IPS DF 6.9 (cell line): Measurements from ENCODE around the gene PPIL1.

ENCODE experiments used
- DNase-seq: peaks from one replicate; pipeline ENCODE4 v3.0.0-alpha.2; 2013; ENCODE audit warnings: low read depth, low spot score
- H3K27ac ChIP-seq: one replicate; pipeline ENCODE4 v1.5.1; 2013; ENCODE audit warnings: low read length, control low read depth
- H3K27me3 ChIP-seq: 2 replicates; pipeline ENCODE4 v1.6.1; 2013; ENCODE audit warnings: mild to moderate bottlenecking, low read length; ENCODE audit not compliant: control insufficient read depth, insufficient read depth
- H3K36me3 ChIP-seq: 2 replicates; pipeline ENCODE4 v1.6.1; 2013; ENCODE audit warnings: low read length; ENCODE audit not compliant: control insufficient read depth, insufficient read depth
- H3K4me1 ChIP-seq: 2 replicates; pipeline ENCODE4 v1.6.1; 2013; ENCODE audit warnings: low read length; ENCODE audit not compliant: control insufficient read depth, insufficient read depth
- H3K4me3 ChIP-seq: 2 replicates; pipeline ENCODE4 v1.5.1; 2013; ENCODE audit warnings: mild to moderate bottlenecking, low read length
- H3K9me3 ChIP-seq: 2 replicates; pipeline ENCODE4 v1.6.1; 2013; ENCODE audit warnings: low read length, inconsistent platforms; ENCODE audit not compliant: control insufficient read depth, insufficient read depth
- WGBS: extraction: QIAGEN DNeasy Blood & Tissue Kit; methylation state at CpG from one replicate; pipeline ENCODE4 v1.1.7; 2013; ENCODE audit warnings: mixed read lengths, missing lambda C conversion rate; ENCODE audit not compliant: insufficient read length, insufficient coverage; 5-methylcytosine and 5-hydroxymethylcytosine counted together

Gene PPIL1

DNA sequence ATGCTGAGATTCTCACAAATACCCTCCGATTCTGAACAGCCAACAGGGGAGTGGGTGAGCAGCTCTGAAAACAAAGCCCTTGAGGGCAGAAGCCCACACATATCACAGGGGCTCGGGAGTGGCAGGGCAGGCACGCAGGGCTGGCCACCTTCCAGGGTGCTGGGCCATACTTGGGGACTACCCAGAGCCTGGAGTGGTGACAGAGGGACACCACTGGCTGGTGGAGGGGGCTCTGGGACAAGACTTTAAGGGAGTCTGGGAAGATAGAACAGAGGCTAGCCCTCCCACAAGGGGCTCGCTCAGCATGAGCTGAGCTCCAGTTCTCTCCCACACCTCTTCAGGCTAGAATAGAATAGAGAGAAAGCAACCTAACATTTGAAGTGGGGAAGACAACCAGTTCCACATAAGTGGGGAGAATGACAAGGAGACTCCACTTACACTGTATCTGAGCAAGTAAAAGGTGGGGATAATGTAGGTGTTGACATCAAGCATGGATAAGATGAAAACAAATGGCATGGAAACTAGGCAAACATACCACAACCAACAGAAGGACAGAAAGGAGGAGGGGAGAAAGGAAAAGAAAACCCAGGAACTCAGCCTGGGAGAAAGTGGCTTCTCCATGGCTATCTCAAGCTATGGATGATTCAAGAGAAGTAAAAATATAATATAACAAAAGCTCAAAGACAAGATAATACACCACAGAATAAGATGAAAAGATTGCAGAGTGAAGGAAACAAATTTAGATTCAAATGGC lies 7.0 kb downstream of the PPIL1 start:
- peaks cover 8% of the 10 kb centered on the region for H3K36me3 ChIP-seq
- DNase-seq: no peak
- no peaks in the 10 kb centered on the region for H3K9me3 ChIP-seq
- H3K27me3 ChIP-seq: no peaks in the 10 kb centered on the region
- no peaks in the 10 kb centered on the region for H3K4me1 ChIP-seq
- no CpG with 5 or more reads among the region's 4 CpGs for WGBS
- no peak overlapping the region for H3K4me3 ChIP-seq
- no peak overlapping the region for H3K27ac ChIP-seq

DNA sequence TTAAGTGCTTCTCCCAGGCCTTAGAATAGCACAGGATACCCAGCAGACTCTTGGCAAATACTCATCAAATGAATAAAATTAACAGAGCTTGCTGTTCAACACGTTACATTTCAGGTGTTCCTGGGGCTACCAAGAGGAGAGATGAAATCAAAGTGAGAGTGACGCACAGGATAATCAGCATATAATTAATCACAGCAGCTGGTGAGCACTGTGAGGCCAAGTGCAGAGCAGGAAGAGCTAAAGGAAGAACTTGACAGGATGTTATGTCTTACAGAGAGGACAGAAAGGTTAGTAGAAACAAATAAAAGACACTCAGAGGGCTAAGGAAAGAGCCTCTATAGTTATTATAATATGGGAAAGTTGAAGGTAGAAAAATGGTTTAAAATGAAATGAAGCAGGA lies 8.8 kb downstream of the PPIL1 start:
- DNase-seq: no peak
- H3K4me3 ChIP-seq: no peak overlapping the region
- H3K4me1 ChIP-seq: no peaks in the 10 kb centered on the region
- H3K9me3 ChIP-seq: no peaks in the 10 kb centered on the region
- H3K36me3 ChIP-seq: peaks cover 13% of the 10 kb centered on the region
- WGBS: no CpG with 5 or more reads among the region's 2 CpGs
- no peak overlapping the region for H3K27ac ChIP-seq
- no peaks in the 10 kb centered on the region for H3K27me3 ChIP-seq

DNA sequence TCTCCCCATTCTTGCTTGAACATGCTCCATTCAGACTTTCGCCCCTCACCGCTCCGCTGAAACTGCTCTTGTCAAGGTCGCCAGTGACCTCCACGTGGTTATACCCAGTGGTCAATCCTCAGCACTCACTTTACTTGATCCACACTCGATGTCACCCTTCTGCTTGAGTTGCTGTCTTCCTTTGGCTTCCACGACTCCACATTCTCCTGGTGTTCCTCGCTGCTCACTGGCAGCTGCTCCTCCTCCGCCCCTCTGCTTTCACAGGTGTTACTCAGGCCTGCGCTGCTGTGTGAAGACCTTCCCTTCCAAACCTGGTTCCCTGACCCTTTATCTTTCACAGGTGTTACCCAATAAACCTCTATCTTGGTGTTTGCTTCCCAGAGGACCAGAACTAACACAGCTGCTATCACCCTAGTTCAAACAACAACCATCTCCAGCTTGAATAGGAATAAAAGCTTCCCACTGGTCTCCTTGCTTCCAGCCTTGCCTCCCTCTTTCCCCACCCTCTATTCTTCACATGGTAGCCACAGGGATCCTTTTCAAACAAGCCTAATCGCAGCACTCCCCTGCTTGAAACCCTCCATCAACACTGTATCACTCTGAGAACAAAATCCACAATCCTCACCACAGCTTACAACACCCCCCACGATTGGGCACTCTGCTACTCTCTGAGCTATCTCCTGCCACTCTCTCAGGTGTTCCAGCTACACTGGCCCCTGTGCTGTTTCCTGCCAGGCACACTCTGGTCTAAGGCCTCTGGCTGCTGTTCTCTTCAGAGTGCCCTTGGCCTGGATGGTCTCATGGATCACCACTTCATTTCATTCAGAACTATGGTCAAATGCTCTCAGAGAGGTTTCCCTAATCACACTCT lies 10.7 kb downstream of the PPIL1 start:
- H3K27ac ChIP-seq: no peak overlapping the region
- no peaks in the 10 kb centered on the region for H3K4me1 ChIP-seq
- H3K9me3 ChIP-seq: no peaks in the 10 kb centered on the region
- WGBS: no CpG with 5 or more reads among the region's 12 CpGs
- H3K27me3 ChIP-seq: no peaks in the 10 kb centered on the region
- H3K4me3 ChIP-seq: no peak overlapping the region
- peaks cover 13% of the 10 kb centered on the region for H3K36me3 ChIP-seq
- DNase-seq: no peak

DNA sequence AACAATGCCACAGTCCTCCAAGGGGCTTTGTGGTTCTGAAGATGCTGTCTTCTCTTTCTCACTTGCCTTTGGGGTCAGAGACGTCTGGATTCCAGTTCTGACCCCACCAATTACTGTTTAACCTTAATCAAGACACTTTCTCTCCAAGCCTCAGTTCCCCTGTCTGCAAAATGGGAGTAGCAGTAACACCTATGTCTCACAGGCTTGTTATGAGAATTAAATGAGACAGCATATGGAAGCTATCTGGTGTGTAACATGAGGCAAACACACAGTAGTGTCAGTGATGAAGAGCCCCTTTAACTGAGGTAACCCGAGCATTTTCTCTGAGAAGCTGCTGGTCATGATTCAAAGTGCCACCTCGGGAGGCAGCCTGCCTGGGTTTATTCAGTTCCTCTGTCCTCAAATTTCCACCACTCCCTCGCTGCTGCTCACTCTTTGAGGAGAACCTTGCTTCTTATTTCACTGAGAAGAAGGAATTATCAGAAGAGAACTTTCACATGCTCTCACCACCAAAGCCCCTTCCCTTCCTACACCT lies 11.7 kb downstream of the PPIL1 start:
- Histone ChIP-seq H3K27ac (no peak overlapping the region), H3K4me1 (no peaks in the 10 kb centered on the region), H3K36me3 (peaks cover 13% of the 10 kb centered on the region), H3K4me3 (no peak overlapping the region), H3K9me3 (no peaks in the 10 kb centered on the region), H3K27me3 (no peaks in the 10 kb centered on the region)
- DNase-seq: no peak
- no CpG with 5 or more reads among the region's 4 CpGs for WGBS

DNA sequence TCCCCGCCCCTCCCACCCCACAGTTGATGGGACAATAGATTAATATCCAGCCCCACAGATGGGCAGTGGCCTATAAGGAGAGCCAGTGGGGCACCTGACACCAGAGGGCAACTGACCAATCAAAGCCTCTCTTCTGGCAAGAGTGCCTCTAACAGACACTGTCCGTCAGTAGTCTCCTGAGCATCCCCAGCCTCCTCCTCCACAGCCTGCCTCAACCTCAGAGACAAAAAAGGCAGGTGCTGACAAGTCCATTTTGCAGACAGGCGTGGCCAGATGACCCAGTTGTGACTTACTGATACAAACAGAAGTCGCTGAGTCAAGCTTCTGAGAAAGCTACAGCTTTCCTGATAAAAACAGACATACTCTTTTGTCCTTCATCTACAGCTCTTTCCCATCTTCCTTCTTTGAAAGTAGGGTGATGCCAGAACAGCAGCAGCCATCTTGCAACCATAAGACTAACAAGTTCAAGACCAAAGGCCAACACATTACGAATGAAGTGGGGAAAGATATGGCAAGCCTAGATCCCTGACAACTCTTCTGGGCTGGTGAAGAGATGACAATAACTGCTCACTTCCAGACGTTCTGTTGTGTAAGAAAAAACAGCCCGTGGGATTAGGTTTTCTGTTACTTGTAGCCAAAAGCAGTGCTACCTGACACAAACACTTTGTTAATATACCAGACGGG lies 12.3 kb downstream of the PPIL1 start:
- Histone ChIP-seq H3K36me3 (peaks cover 13% of the 10 kb centered on the region), H3K4me3 (no peak overlapping the region), H3K9me3 (no peaks in the 10 kb centered on the region), H3K27ac (no peak overlapping the region), H3K4me1 (no peaks in the 10 kb centered on the region), H3K27me3 (no peaks in the 10 kb centered on the region)
- no CpG with 5 or more reads among the region's 8 CpGs for WGBS
- no peak for DNase-seq

DNA sequence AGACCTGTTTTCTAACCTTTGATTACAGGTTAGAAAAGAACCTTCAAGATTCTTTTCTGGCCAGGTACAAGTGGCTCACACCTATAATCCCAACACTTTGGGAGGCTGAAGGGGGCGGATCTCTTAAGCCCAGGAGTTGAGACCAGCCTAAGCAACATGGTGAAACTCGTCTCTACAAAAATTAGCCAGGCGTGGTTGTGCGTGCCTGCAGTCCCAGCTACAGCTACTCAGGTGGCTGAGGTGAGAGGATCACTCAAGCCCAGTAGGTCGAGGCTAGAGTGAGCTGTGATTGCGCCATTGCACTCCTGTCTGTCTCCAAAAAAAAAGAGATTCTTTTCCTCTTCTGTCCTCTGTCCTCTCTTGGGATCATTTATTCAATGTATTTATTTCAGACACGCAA lies 14.5 kb downstream of the PPIL1 start:
- Histone ChIP-seq H3K4me1 (no peaks in the 10 kb centered on the region), H3K36me3 (peaks cover 22% of the 10 kb centered on the region), H3K9me3 (no peaks in the 10 kb centered on the region), H3K4me3 (no peak overlapping the region), H3K27me3 (no peaks in the 10 kb centered on the region), H3K27ac (no peak overlapping the region)
- no CpG with 5 or more reads among the region's 7 CpGs for WGBS
- no peak for DNase-seq

DNA sequence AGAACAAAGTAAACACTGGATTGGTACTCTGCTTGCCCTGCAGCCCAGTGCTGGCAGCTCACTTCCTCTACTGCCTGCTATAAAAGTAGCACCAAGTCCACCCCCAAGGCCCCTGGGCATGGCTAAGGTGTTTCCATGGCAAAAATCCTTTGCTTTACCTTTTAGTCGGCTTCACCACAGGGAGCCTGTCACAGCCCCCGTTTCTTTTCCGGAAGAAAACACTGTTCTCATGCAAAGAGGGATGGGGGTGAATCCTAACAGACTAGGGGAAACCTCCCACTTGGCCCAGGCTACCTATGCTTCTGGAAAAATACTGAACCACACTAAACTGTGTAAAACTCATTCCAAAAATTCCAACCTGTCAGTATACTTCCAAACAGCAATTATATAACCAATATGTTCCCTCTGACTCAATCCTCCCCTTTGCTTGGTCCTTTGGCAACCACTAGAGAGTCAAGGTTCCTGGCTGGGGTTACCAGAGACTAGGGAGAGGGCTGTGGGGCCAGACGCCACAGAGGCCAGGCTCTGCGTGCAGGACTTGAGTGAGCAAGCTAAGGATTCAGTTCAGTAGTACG lies 16.1 kb downstream of the PPIL1 start:
- H3K36me3 ChIP-seq: peaks cover 21% of the 10 kb centered on the region; the same call in 1 of the 2 replicates
- no peaks in the 10 kb centered on the region for H3K27me3 ChIP-seq
- WGBS: no CpG with 5 or more reads among the region's 6 CpGs
- no peak for DNase-seq
- no peak overlapping the region for H3K4me3 ChIP-seq
- H3K27ac ChIP-seq: no peak overlapping the region
- H3K4me1 ChIP-seq: no peaks in the 10 kb centered on the region
- H3K9me3 ChIP-seq: no peaks in the 10 kb centered on the region

DNA sequence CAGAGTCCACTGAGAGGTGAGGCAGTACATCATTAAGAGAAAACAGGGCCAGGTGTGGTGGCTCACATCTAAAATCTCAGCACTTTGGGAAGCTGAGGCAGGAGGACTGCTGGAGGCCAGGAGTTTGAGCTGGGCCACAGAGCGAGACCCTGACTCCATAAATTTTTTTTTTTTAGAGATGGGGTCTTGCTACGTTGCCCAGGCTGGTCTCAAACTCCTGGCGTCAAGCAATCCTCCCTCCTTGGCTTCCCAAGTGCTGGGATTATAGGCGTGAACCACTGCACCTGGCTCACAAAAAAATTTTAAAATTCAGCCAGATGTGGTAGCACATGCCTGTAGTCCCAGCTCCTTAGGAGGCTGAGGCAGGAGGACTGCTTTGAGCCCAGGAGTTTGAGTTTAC lies 17.3 kb downstream of the PPIL1 start:
- DNase-seq: no peak
- Histone ChIP-seq H3K27me3 (no peaks in the 10 kb centered on the region), H3K4me1 (no peaks in the 10 kb centered on the region), H3K27ac (no peak overlapping the region), H3K36me3 (peaks cover 18% of the 10 kb centered on the region; the same call in 1 of the 2 replicates), H3K9me3 (no peaks in the 10 kb centered on the region), H3K4me3 (no peak overlapping the region)
- no CpG with 5 or more reads among the region's 4 CpGs for WGBS

DNA sequence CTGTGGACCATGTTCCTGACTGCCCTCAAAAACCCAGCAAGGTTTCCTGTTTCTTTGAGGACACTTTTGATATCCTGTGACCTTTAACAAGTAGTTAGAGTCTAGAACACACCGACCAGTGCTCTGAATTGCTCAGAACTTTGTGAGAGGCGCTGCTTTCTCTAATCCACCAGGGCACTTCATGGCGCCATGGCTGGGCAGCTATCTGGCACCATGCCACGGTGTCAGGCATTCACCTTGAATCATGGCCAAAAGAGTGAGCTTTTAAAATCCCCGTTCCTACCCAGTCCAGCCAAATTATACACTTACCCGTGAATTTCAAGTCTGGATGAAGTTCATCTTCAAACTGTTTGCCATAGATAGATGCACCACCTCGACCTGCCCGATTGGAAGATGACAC lies 18.3 kb downstream of the PPIL1 start:
- DNase-seq: no peak

DNA sequence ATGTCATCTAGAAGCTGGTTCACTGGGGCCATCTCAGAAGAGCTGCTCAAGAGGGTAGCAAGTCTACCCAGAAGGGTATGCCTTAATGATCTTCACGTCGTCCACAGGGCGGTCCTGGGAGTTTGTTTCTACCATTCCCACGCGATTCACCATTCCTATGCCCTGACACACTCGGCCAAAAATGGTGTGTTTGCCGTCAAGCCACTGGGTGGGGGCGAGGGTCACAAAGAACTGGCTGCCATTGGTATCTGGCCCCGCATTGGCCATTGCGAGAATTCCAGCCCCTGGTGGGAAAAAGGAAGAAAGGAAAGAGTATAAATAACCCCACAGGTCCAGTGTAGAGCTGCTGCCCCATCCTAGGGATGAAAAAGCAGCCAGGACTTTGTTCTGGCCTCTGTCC lies 18.9 kb downstream of the PPIL1 start:
- no peaks in the 10 kb centered on the region for H3K27me3 ChIP-seq
- H3K4me1 ChIP-seq: no peaks in the 10 kb centered on the region
- no peak overlapping the region for H3K4me3 ChIP-seq
- H3K9me3 ChIP-seq: no peaks in the 10 kb centered on the region
- no peak overlapping the region for H3K27ac ChIP-seq
- peaks cover 15% of the 10 kb centered on the region; the same call in 1 of the 2 replicates for H3K36me3 ChIP-seq
- DNase-seq: no peak
- WGBS: no CpG with 5 or more reads among the region's 10 CpGs

More for the DNA sequence above, 18.3 kb downstream of the PPIL1 start:
- WGBS: no CpG with 5 or more reads among the region's 8 CpGs
- Histone ChIP-seq H3K4me1 (no peaks in the 10 kb centered on the region), H3K36me3 (peaks cover 15% of the 10 kb centered on the region; the same call in 1 of the 2 replicates), H3K9me3 (no peaks in the 10 kb centered on the region), H3K4me3 (no peak overlapping the region), H3K27me3 (no peaks in the 10 kb centered on the region), H3K27ac (no peak overlapping the region)
